GM12878 (cell line): ENCODE data around the gene IP6K3. TPM values are rescaled to one million over a fixed set of nuclear protein-coding genes. Genes with fewer than 3 reads are reported as not detected.

Experiments
- ATAC-seq: fragments of 200-7000 bp; cut with Tn5 transposase; 3 replicates; pipeline ENCODE4 v1.9.1; 2020; ENCODE audit warnings: mild to moderate bottlenecking, moderate library complexity
- BruUV-seq: library from RNA; stranded (reverse); fragments of 400-500 nt; replicated peaks from 2 replicates; lab custom pipeline; 2021; lab: Mats Ljungman, UMichigan
- CTCF ChIA-PET: fragments of 300-600 bp; sonication (Branson Sonifier 250); formaldehyde crosslinking; extraction: SDS; loops from one replicate; lab custom pipeline; 2021; ENCODE audit warnings: inconsistent platforms; lab: Yijun Ruan, JAX
- POLR2A ChIA-PET: fragments of 350-600 bp; formaldehyde crosslinking; extraction: SDS; loops from one replicate; lab custom pipeline; 2021; ENCODE audit warnings: inconsistent platforms; lab: Charles Lee
- RAD21 ChIA-PET: fragments of 300-600 bp; sonication (Branson Sonifier 250); formaldehyde crosslinking; loops from one replicate; lab custom pipeline; 2023; ENCODE audit warnings: antibody characterized with exemption; ENCODE audit not compliant: unreplicated experiment; lab: Charles Lee
- SMC1A ChIA-PET: fragments of 300-600 bp; sonication (Branson Sonifier 250); formaldehyde crosslinking; loops from one replicate; lab custom pipeline; 2023; ENCODE audit not compliant: unreplicated experiment, uncharacterized antibody; lab: Charles Lee
- DNase-seq: peaks from one replicate; pipeline ENCODE4 v3.0.0-alpha.2; 2011; ENCODE audit warnings: low read depth, low spot score
- FAIRE-seq: peaks from 3 replicates; lab custom pipeline; 2011; peaks lifted over from hg19 to GRCh38; lab: Jason Lieb, UNC
- H2AFZ ChIP-seq: 2 replicates; pipeline ENCODE4 v1.6.0; 2011; ENCODE audit warnings: low read depth, low read length, control low read depth; ENCODE audit not compliant: control insufficient read depth
- H3K27ac ChIP-seq: 2 replicates; pipeline ENCODE4 v1.5.1; 2011; ENCODE audit warnings: control low read depth; ENCODE audit not compliant: control insufficient read depth, insufficient read depth
- H3K27me3 ChIP-seq, 2 experiments: replicated peaks in 1 of 2; 2 replicates each; pipeline versions ENCODE4 v1.6.0 to v1.6.1; 2011; ENCODE audit warnings: low read length in 1 of 2; ENCODE audit not compliant: control insufficient read depth in 2 of 2, insufficient read depth in 2 of 2
- H3K36me3 ChIP-seq, 2 experiments: 2 replicates each; pipeline ENCODE4 v1.5.1; 2011; ENCODE audit warnings: low read length in 1 of 2; ENCODE audit not compliant: control insufficient read depth in 2 of 2, insufficient read depth in 2 of 2
- H3K4me1 ChIP-seq: 2 replicates; pipeline ENCODE4 v1.6.1; 2011; ENCODE audit warnings: mild to moderate bottlenecking, low read length, moderate library complexity, mixed read lengths; ENCODE audit not compliant: control insufficient read depth, insufficient read depth
- H3K4me2 ChIP-seq: 2 replicates; pipeline ENCODE4 v1.6.0; 2011; ENCODE audit warnings: control low read depth; ENCODE audit not compliant: control insufficient read depth, insufficient read depth
- H3K4me3 ChIP-seq: fragments of 200-600 bp; sonication (generic); 2 replicates; pipeline ENCODE4 v1.5.1; 2016
- H3K79me2 ChIP-seq: 2 replicates; pipeline ENCODE4 v1.6.0; 2011; ENCODE audit warnings: low read length; ENCODE audit not compliant: control insufficient read depth, insufficient read depth
- H3K9ac ChIP-seq: 2 replicates; pipeline ENCODE4 v1.8.0; 2011; ENCODE audit warnings: low read length, control low read depth, mixed read lengths; ENCODE audit not compliant: control insufficient read depth, insufficient read depth
- H3K9me3 ChIP-seq: replicated peaks from 3 replicates; pipeline ENCODE4 v1.5.1; 2011; ENCODE audit warnings: mild to moderate bottlenecking, low read length; ENCODE audit not compliant: control insufficient read depth, insufficient read depth
- H4K20me1 ChIP-seq: 2 replicates; pipeline ENCODE4 v1.6.0; 2011; ENCODE audit not compliant: control insufficient read depth, insufficient read depth
- CREB1 ChIP-seq: IDR thresholded peaks from 2 replicates; pipeline ENCODE4 v1.6.1; 2012; ENCODE audit warnings: low read depth, mild to moderate bottlenecking, inconsistent platforms
- MXI1 ChIP-seq: fragments of 150-350 bp; IDR thresholded peaks from 2 replicates; pipeline ENCODE4 v1.6.1; 2011; ENCODE audit warnings: low read depth, mild to moderate bottlenecking, inconsistent platforms, low read length, improper control_type of control experiment
- SP1 ChIP-seq: IDR thresholded peaks from one replicate; pipeline ENCODE4 v1.6.1; 2011; ENCODE audit warnings: low read depth, low read length
- WGBS: methylation state at CpG from one replicate; pipeline ENCODE4 v1.1.6; 2016; ENCODE audit warnings: low lambda C conversion rate; ENCODE audit not compliant: insufficient replicate concordance, insufficient coverage; ENCODE audit errors: missing lambda C conversion rate; 5-methylcytosine and 5-hydroxymethylcytosine counted together
- in situ Hi-C: fragments of 300-500 bp; cut with MboI; formaldehyde crosslinking; loops from 9 replicates; pipeline ENCODE4 v1.14.3; 2018; ENCODE audit warnings: mixed read lengths
- intact Hi-C: fragments of 100-400 bp; cut with micrococcal nuclease; formaldehyde crosslinking; loops from one replicate; pipeline ENCODE4 v1.14.2; 2022; ENCODE audit not compliant: unreplicated experiment
- polyA plus RNA-seq, 11 experiments: library from polyadenylated mRNA; depleted of rRNA in 4 of 11; unstranded in 6 of 11; stranded (reverse) in 5 of 11; fragments of >200 nt; fragmentation: Nextera tagmentation in 4 of 11; fragmentation: Illumina TruSeq in 1 of 11; extraction: Ambion mirVana in 4 of 11; extraction: Trizol in 1 of 11; gene quantifications; 1 replicate in 1 of 11; 2 replicates in 10 of 11; pipeline versions ENCODE4 v1.2.1 to v1.2.3, GENCODE V29; 2011 to 2016; ENCODE audit warnings: inconsistent platforms in 2 of 11, missing spikeins in 2 of 11, low read depth in 1 of 11
- total RNA-seq, 4 experiments: library from RNA; depleted of rRNA in 3 of 4; stranded (reverse); fragments of >200 nt in 3 of 4; fragmentation: Illumina TruSeq in 1 of 4; extraction: Trizol in 1 of 4; gene quantifications; 2 replicates each; pipeline versions ENCODE4 v1.2.1 to v1.2.3, GENCODE V29; 2013 to 2021
- TF ChIP-seq, protein P1 (sequence below): fragments of 450-650 bp; formaldehyde crosslinking; IDR thresholded peaks from 2 replicates; pipeline ENCODE4 v1.4.0; 2020; ENCODE audit warnings: mild to moderate bottlenecking, moderate library complexity
- TF ChIP-seq, protein P2 (sequence below): fragments of 450-650 bp; IDR thresholded peaks from 2 replicates; pipeline ENCODE4 v1.6.1; 2016; ENCODE audit warnings: mild to moderate bottlenecking

The IP6K3 gene
- total and polyA plus RNA-seq, 10 of the 15 experiments (the other 5 are each of a cell fraction or from before 2014, with no cell fraction given), result 0.02 to 0.15 (median 0.09) TPM; not detected in 7

DNA sequence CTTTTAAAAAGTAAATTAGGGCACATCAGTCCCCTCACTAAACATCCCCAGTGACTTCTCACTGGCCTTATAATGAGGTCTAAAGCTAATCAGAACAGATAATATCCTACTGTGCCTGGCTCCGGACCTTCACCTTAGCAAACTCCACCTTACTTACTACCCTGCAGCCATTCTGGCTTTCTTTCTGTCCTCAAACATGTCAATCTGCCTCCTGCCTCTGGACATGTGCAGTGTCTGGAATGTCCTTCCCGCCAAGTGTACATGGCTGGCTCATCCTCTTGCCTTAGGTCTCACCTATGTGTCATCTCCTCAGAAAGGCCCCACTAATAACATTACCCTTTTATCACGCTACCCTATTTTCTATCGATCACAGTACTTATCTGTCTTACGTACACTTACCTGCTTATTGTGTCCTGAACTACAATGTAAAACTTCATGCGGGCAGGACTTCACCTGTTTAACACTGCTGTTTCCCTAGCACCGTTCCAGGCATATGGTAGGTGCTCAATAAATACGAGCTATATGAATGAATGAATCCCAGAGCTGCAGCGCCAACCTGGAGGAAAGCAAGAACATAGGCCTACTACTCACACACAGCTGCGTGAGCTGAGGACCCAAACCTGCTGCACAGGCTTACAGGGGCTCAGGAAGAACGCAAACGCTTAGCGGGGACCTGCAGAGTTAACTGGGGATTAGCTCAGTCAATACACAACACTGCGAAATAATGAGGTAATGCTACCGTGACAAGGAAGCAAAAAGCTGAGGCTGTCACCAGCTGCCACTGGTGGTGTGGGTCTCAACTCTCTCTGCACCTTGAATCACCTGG is 36.2 kb downstream of the IP6K3 start:
- peaks cover 10% of the 10 kb centered on the region for H3K79me2 ChIP-seq
- TF ChIP-seq CREB1 (no peak; the same call in 1 of the 2 replicates), MXI1 (no peak), SP1 (peak; percentile 1)
- TF ChIP-seq, protein P1, sequence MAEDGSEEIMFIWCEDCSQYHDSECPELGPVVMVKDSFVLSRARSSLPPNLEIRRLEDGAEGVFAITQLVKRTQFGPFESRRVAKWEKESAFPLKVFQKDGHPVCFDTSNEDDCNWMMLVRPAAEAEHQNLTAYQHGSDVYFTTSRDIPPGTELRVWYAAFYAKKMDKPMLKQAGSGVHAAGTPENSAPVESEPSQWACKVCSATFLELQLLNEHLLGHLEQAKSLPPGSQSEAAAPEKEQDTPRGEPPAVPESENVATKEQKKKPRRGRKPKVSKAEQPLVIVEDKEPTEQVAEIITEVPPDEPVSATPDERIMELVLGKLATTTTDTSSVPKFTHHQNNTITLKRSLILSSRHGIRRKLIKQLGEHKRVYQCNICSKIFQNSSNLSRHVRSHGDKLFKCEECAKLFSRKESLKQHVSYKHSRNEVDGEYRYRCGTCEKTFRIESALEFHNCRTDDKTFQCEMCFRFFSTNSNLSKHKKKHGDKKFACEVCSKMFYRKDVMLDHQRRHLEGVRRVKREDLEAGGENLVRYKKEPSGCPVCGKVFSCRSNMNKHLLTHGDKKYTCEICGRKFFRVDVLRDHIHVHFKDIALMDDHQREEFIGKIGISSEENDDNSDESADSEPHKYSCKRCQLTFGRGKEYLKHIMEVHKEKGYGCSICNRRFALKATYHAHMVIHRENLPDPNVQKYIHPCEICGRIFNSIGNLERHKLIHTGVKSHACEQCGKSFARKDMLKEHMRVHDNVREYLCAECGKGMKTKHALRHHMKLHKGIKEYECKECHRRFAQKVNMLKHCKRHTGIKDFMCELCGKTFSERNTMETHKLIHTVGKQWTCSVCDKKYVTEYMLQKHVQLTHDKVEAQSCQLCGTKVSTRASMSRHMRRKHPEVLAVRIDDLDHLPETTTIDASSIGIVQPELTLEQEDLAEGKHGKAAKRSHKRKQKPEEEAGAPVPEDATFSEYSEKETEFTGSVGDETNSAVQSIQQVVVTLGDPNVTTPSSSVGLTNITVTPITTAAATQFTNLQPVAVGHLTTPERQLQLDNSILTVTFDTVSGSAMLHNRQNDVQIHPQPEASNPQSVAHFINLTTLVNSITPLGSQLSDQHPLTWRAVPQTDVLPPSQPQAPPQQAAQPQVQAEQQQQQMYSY (CRISPR knock-in tag), result no peak
- TF ChIP-seq, protein P2, sequence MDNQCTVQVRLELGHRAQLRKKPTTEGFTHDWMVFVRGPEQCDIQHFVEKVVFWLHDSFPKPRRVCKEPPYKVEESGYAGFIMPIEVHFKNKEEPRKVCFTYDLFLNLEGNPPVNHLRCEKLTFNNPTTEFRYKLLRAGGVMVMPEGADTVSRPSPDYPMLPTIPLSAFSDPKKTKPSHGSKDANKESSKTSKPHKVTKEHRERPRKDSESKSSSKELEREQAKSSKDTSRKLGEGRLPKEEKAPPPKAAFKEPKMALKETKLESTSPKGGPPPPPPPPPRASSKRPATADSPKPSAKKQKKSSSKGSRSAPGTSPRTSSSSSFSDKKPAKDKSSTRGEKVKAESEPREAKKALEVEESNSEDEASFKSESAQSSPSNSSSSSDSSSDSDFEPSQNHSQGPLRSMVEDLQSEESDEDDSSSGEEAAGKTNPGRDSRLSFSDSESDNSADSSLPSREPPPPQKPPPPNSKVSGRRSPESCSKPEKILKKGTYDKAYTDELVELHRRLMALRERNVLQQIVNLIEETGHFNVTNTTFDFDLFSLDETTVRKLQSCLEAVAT, result peak; percentile 84
- TF ChIP-seq, all 136 proteins: peak for 2
- CTCF ChIA-PET, result interaction anchor here (0.7 to 2.4 kb wide), 26 partner anchors 8 to 448 kb away, joined by 3 to 46 read pairs (median 4); partner anchors contain the start of genes IP6K3 and ITPR3
- ATAC-seq (peak; percentile 4), FAIRE-seq (no peak), DNase-seq (no peak)
- peaks cover 28% of the 10 kb centered on the region for H3K4me1 ChIP-seq
- intact Hi-C loops, result no loop called here
- H2AFZ ChIP-seq, result peak overlapping the region; percentile 100
- no peaks in the 10 kb centered on the region; a peak in 2 of 4 replicates for H3K36me3 ChIP-seq
- H3K9me3 ChIP-seq, result no peaks in the 10 kb centered on the region
- in situ Hi-C loops, result no loop called here
- SMC1A ChIA-PET, result interaction anchor here (1.0 to 4.7 kb wide), 16 partner anchors 9 to 132 kb away, joined by 3 to 27 read pairs (median 4); no protein-coding TSS in a partner anchor
- BruUV-seq, result no TSS peak
- H3K4me3 ChIP-seq, result peak overlapping the region; percentile 83
- no peaks in the 10 kb centered on the region for H4K20me1 ChIP-seq
- H3K9ac ChIP-seq, result peak overlapping the region; percentile 97
- 78% methylated on average over 15 of the region's 15 CpGs for WGBS
- H3K27ac ChIP-seq, result peak overlapping the region; percentile 98; the same call in 1 of the 2 replicates
- H3K27me3 ChIP-seq, result no peaks in the 10 kb centered on the region
- peak overlapping the region; percentile 94 for H3K4me2 ChIP-seq
- RAD21 ChIA-PET, result interaction anchor here (1.0 to 1.8 kb wide), 12 partner anchors 10 to 132 kb away, joined by 3 to 9 read pairs (median 5); partner anchors contain the start of genes ITPR3 and LEMD2
- POLR2A ChIA-PET, result interaction anchor here (0.8 to 1.7 kb wide), 5 partner anchors 13 to 113 kb away, joined by 3 to 6 read pairs (median 3); partner anchors contain the start of gene ITPR3
